SK-MEL-5 (cell line): ENCODE data around the gene SLC7A11. TPM values are rescaled to one million over a fixed set of nuclear protein-coding genes. Genes with fewer than 3 reads are reported as not detected.

ENCODE experiments used
- DNase-seq: peaks from one replicate; pipeline ENCODE4 v3.0.0-alpha.2; 2016; ENCODE audit warnings: low read depth, low spot score
- in situ Hi-C: cut with HindIII; loops from 2 replicates; pipeline ENCODE4 v1.10.0; 2016; ENCODE audit warnings: low sequenced_read_pairs, high pct_unique_total_duplicates, low pct_unique_long_range_greater_than_20kb
- total RNA-seq: library from RNA; depleted of rRNA; stranded (reverse); fragments of >200 nt; shearing (Covaris generic); gene quantifications from 2 replicates; pipeline ENCODE4 v1.2.3, GENCODE V29; 2014

The SLC7A11 gene
- total RNA-seq, 1 experiment from 2014 or later = 52.1 TPM

DNA sequence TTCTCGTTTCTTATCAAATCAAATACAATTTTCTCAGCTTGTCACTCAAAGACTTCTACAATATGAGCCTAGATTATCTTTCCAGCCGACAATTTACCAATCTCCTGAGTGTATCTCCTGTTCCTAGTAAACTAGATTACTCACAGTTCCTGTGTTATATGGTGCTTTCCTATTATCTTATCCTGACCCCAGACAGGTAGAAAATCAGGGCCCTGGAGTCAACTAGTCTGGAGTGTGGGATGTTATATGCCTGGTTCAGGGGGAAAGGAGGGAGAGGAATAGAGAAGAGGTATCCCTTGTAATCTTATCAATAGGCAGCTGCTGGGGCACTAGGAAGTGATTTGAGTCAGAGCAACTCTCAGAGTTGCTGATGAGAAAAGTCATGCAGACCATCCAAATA lies 127.1 kb downstream of the SLC7A11 start:
- in situ Hi-C loops = no loop called here
- no peak for DNase-seq

DNA sequence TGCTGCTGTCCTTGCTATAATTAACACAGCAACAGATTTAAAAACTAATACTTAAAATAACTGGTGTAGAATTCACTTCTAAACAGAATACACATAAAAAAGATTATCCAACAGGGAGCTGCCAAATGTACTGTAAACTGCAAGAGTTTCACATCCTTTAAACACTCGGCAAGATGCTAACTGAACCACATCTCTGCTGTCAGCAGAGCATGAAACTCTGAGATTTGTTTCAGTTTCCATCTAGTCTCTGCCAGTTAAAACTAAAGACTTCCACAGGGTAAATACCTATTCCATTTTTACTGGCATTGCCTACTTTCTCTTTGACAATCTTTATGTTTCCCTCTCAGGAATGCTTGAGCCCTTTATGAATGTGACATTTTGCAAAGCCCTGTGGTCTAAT lies 127.7 kb downstream of the SLC7A11 start:
- DNase-seq = no peak
- in situ Hi-C loops = no loop called here
